ENCODE measurements around the gene MESP1.

The MESP1 gene

GRCh38 chr15:89781055-89781454, 30.0 kb upstream of the MESP1 start:
- DNase-seq, result no peak

GRCh38 chr15:89780601-89781000, 29.6 kb upstream of the MESP1 start:
- DNase-seq, result no peak

GRCh38 chr15:89778861-89779260, 27.8 kb upstream of the MESP1 start:
- DNase-seq, result no peak

GRCh38 chr15:89777782-89778380, 26.8 kb upstream of the MESP1 start:
- no peak for DNase-seq

GRCh38 chr15:89777073-89777751, 26.2 kb upstream of the MESP1 start:
- no peak for DNase-seq

- DNase-seq, result peak; percentile 78
These were observed 25.4 kb upstream of the MESP1 start, which contains the start of gene MESP2 for GRCh38 chr15:89776274-89777072. Gene MESP2, plus strand, starts transcription at chr15:89776332. Its CDS starts 26 bp downstream, at chr15:89776358.

- DNase-seq, result no peak
These were observed 24.8 kb upstream of the MESP1 start for GRCh38 chr15:89775815-89776214.

- DNase-seq, result no peak
These were observed 23.4 kb upstream of the MESP1 start for GRCh38 chr15:89774492-89774891.

GRCh38 chr15:89772932-89773583, 22.0 kb upstream of the MESP1 start:
- DNase-seq, result peak; percentile 75

- peak; percentile 56 for DNase-seq
These were observed 19.0 kb upstream of the MESP1 start for GRCh38 chr15:89770041-89770440.

GRCh38 chr15:89769366-89769765, 18.3 kb upstream of the MESP1 start:
- DNase-seq, result no peak

- DNase-seq, result no peak
These were observed 17.0 kb upstream of the MESP1 start for GRCh38 chr15:89768071-89768500.

GRCh38 chr15:89767411-89767915, 16.4 kb upstream of the MESP1 start:
- DNase-seq, result no peak

GRCh38 chr15:89766357-89767311, 15.6 kb upstream of the MESP1 start:
- no peak for DNase-seq

- no peak for DNase-seq
These were observed 14.6 kb upstream of the MESP1 start for GRCh38 chr15:89765694-89766093.

GRCh38 chr15:89761929-89762328, 10.9 kb upstream of the MESP1 start:
- DNase-seq, result no peak

GRCh38 chr15:89761009-89761831, 10.2 kb upstream of the MESP1 start:
- DNase-seq, result no peak

- peak; percentile 65 for DNase-seq
These were observed 9.4 kb upstream of the MESP1 start for GRCh38 chr15:89760303-89761008.

- no peak for DNase-seq
These were observed 8.8 kb upstream of the MESP1 start for GRCh38 chr15:89759835-89760234.

- no peak for DNase-seq
These were observed 7.9 kb upstream of the MESP1 start for GRCh38 chr15:89758981-89759380.
